Prostate gland (tissue), 2 donors: ENCODE results near the gene MT1F. TPM values are rescaled to one million over a fixed set of nuclear protein-coding genes. Genes with fewer than 3 reads are reported as not detected.

Source experiments
- DNase-seq: peaks from one replicate; pipeline ENCODE4 v3.0.0-alpha.2; 2019; ENCODE audit warnings: low spot score
- H3K27ac ChIP-seq, 2 donors: fragments of 200-600 bp; sonication (generic); 2 replicates each; pipeline ENCODE4 v1.5.1; 2017 to 2019
- H3K27me3 ChIP-seq: fragments of 200-600 bp; sonication (generic); replicated peaks from 2 replicates; pipeline ENCODE4 v1.5.1; 2019; ENCODE audit not compliant: insufficient read depth
- H3K36me3 ChIP-seq, 2 donors: fragments of 200-600 bp; sonication (generic); 1 replicate in 1 of 2; 2 replicates in 1 of 2; pipeline versions ENCODE4 v1.5.1 to v1.8.1; 2017 to 2019
- H3K4me1 ChIP-seq: fragments of 200-600 bp; sonication (generic); replicated peaks from 2 replicates; pipeline ENCODE4 v1.5.1; 2019
- H3K4me3 ChIP-seq, 2 donors: fragments of 200-600 bp; sonication (generic); 2 replicates each; pipeline ENCODE4 v1.5.1; 2017 to 2019
- H3K9me3 ChIP-seq: fragments of 200-600 bp; sonication (generic); 2 replicates; pipeline ENCODE4 v1.5.1; 2017
- POLR2A ChIP-seq: fragments of 450-650 bp; IDR thresholded peaks from one replicate; pipeline ENCODE4 v1.6.1; 2016; ENCODE audit warnings: antibody characterized with exemption, mild to moderate bottlenecking
- POLR2AphosphoS5 ChIP-seq: sonication (generic); formaldehyde crosslinking; IDR thresholded peaks from one replicate; pipeline ENCODE4 v1.6.1; 2017; ENCODE audit warnings: antibody characterized with exemption
- WGBS: methylation state at CpG from one replicate; pipeline ENCODE4 v1.1.5; 2018; 5-methylcytosine and 5-hydroxymethylcytosine counted together
- intact Hi-C: fragments of 100-400 bp; cut with DNase I; formaldehyde crosslinking; loops from one replicate; pipeline ENCODE4 v1.14.2; 2022
- total RNA-seq, 2 donors: library from RNA; depleted of rRNA; stranded (reverse); fragments of >200 nt; gene quantifications; one replicate each; pipeline ENCODE4 v1.1.0, GENCODE V29; 2016
- TF ChIP-seq, protein P1 (sequence below), 4 experiments: fragments of 200-600 bp in 2 of 4; fragments of 450-650 bp in 2 of 4; sonication (generic) in 2 of 4; IDR thresholded peaks; 1 replicate in 3 of 4; 2 replicates in 1 of 4; pipeline ENCODE4 v1.5.1; 2016 to 2019; ENCODE audit warnings: antibody characterized with exemption in 4 of 4, mild to moderate bottlenecking in 2 of 4, moderate library complexity in 2 of 4

The MT1F gene
- total RNA-seq, 2 donors from 2014 or later: 18.5 to 37.3 TPM

DNA sequence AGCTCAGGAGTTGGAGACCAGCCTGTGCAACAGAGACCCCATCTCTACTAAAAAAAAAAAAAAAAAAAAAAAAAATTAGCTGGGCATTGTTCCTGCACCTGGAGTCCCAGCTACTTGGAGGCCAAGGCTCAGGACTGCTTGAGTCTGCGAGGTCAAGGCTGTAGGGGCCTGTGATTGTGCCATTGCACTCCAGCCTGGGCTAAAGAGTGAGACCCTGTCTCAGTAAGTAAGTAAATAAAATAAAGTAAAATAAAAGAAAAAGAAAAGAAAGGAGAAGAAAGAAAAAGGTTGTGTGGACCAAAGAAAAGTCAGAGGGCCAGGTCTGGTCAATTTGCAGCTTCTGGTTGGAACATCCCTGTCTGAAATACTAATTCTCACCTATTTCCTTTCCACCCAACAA, 42.9 kb downstream of the MT1F start:
- no peak overlapping the region for H3K27ac ChIP-seq
- WGBS: 97% methylated on average over 1 of the region's 1 CpG
- H3K4me1 ChIP-seq: no peaks in the 10 kb centered on the region
- intact Hi-C loops: loop anchor here (2.0 to 5.0 kb wide), 3 partner anchors 26 to 186 kb away; no protein-coding TSS in a partner anchor
- H3K4me3 ChIP-seq: no peak overlapping the region
- no peak for DNase-seq
- H3K36me3 ChIP-seq: no peaks in the 10 kb centered on the region
- H3K27me3 ChIP-seq: no peaks in the 10 kb centered on the region
- TF ChIP-seq, protein P1, sequence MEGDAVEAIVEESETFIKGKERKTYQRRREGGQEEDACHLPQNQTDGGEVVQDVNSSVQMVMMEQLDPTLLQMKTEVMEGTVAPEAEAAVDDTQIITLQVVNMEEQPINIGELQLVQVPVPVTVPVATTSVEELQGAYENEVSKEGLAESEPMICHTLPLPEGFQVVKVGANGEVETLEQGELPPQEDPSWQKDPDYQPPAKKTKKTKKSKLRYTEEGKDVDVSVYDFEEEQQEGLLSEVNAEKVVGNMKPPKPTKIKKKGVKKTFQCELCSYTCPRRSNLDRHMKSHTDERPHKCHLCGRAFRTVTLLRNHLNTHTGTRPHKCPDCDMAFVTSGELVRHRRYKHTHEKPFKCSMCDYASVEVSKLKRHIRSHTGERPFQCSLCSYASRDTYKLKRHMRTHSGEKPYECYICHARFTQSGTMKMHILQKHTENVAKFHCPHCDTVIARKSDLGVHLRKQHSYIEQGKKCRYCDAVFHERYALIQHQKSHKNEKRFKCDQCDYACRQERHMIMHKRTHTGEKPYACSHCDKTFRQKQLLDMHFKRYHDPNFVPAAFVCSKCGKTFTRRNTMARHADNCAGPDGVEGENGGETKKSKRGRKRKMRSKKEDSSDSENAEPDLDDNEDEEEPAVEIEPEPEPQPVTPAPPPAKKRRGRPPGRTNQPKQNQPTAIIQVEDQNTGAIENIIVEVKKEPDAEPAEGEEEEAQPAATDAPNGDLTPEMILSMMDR (IDR thresholded peaks at IDR 0.05): no peak
- no peak for TF ChIP-seq POLR2A
- TF ChIP-seq POLR2AphosphoS5: no peak
- no peaks in the 10 kb centered on the region for H3K9me3 ChIP-seq

DNA sequence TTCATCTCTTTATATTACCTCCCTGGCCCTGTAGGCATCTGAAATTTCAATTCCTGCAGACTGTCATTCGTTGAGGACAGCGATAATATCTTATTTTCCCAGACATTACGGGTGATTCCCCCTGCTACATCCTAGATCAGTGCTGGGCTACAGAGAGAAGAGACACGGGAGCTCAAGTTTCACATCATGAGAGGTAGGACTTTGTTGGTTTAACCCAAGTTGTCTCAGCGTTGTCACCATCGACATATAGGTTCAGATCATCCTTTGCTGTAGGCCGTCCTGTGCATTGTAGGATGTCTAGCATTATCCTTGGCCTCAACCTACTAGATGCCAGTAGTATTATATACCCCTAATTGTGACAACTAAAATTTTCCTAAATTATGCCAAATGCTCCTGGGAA, 43.8 kb downstream of the MT1F start:
- Histone ChIP-seq H3K27ac (no peak overlapping the region), H3K4me1 (no peaks in the 10 kb centered on the region), H3K36me3 (no peaks in the 10 kb centered on the region), H3K9me3 (no peaks in the 10 kb centered on the region), H3K4me3 (no peak overlapping the region), H3K27me3 (no peaks in the 10 kb centered on the region)
- TF ChIP-seq POLR2AphosphoS5 (no peak), POLR2A (no peak)
- TF ChIP-seq, protein P1 (IDR thresholded peaks at IDR 0.05): no peak
- intact Hi-C loops: loop anchor here (2.0 to 5.0 kb wide), 3 partner anchors 27 to 187 kb away; no protein-coding TSS in a partner anchor
- WGBS: 84% methylated on average over 7 of the region's 7 CpGs
- no peak for DNase-seq

DNA sequence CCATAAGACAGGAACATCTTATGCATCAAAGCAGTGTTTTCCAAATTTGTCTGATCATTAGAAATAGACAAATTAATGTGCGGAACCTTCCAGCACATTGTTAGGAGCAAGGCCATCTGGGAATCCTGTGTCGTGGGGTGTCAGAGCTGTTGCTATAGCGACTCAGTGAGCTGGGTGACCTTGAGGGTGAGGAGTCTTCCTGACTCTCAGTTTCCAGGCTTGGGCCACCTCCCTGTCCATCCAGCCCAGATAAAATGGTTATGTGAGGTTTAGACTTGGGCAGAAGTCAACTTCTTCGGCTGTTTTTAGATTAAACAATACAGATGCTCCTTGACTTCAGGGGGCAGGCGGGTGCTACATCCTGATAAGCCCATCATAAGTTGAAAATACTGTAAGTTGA, 45.1 kb downstream of the MT1F start:
- no peaks in the 10 kb centered on the region for H3K36me3 ChIP-seq
- WGBS: 95% methylated on average over 5 of the region's 5 CpGs
- intact Hi-C loops: loop anchor here (5.0 kb wide), 1 partner anchor 101 kb away; no protein-coding TSS in a partner anchor
- TF ChIP-seq POLR2A: no peak
- TF ChIP-seq POLR2AphosphoS5: no peak
- TF ChIP-seq, protein P1 (IDR thresholded peaks at IDR 0.05): no peak
- H3K27ac ChIP-seq: no peak overlapping the region
- no peak overlapping the region for H3K4me3 ChIP-seq
- no peak for DNase-seq
- no peaks in the 10 kb centered on the region for H3K9me3 ChIP-seq
- H3K27me3 ChIP-seq: no peaks in the 10 kb centered on the region
- H3K4me1 ChIP-seq: no peaks in the 10 kb centered on the region

Other genes starting within 250 kb of the MT1F start
- gene AMFR, start 232.4 kb upstream of the MT1F start, total RNA-seq: 100 to 1,000 TPM; 123 to 261 TPM
- gene NUDT21, start 206.6 kb upstream of the MT1F start, total RNA-seq: 10 to 100 TPM; 46.4 to 47.2 TPM
- gene OGFOD1, start 206.4 kb upstream of the MT1F start, total RNA-seq: 10 to 100 TPM; 18.5 to 57.2 TPM
- 10 to 100 TPM; 68.9 to 70.5 TPM for gene BBS2, start 137.9 kb upstream of the MT1F start, total RNA-seq
- gene MT4, start 92.9 kb upstream of the MT1F start, total RNA-seq: not detected
- gene MT3, start 68.4 kb upstream of the MT1F start, total RNA-seq: 1 to 10 TPM in 1 of 2 donors, not detected in 1; 1.6 TPM
- gene MT2A, start 49.4 kb upstream of the MT1F start, total RNA-seq: 100 to 1,000 TPM; 134 to 214 TPM
- 100 to 1,000 TPM; 110 to 339 TPM for gene MT1E, start 32.2 kb upstream of the MT1F start, total RNA-seq
- 10 to 100 TPM; 14.8 to 37.4 TPM for gene MT1M, start 25.3 kb upstream of the MT1F start, total RNA-seq
- 1 to 10 TPM in 1 of 2 donors, not detected in 1; 6.9 TPM for gene MT1A, start 19.3 kb upstream of the MT1F start, total RNA-seq
- not detected for gene MT1B, start 6.1 kb upstream of the MT1F start, total RNA-seq
- 100 to 1,000 TPM; 189 to 745 TPM for gene MT1G, start 10.1 kb downstream of the MT1F start, total RNA-seq
- gene MT1H, start 11.9 kb downstream of the MT1F start, total RNA-seq: 10 to 100 TPM in 1 of 2 donors, not detected in 1; 10.5 TPM
- gene MT1X, start 24.5 kb downstream of the MT1F start, total RNA-seq: 100 to 1,000 TPM; 268 to 697 TPM
- gene NUP93, start 72.2 kb downstream of the MT1F start, total RNA-seq: 10 to 100 TPM; 38.8 to 73.3 TPM
- gene SLC12A3, start 207.2 kb downstream of the MT1F start, total RNA-seq: under 1 TPM in 1 of 2 donors, not detected in 1; 0.23 TPM